Activated CD8-positive, alpha-beta memory T cell treated with anti-CD3 and anti-CD28 coated beads for 24 hours (primary cell): Measurements from ENCODE around the gene LCE2B.
"Not testable (repeated sequence)": the region's sequence is repeated elsewhere in the genome, so short reads cannot be mapped to it uniquely, and the experiment has no call there.

Source experiments
- DNase-seq: peaks from one replicate; pipeline ENCODE4 v3.0.0-alpha.2; 2020

The LCE2B gene, protein sequence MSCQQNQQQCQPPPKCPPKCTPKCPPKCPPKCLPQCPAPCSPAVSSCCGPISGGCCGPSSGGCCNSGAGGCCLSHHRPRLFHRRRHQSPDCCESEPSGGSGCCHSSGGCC

DNA sequence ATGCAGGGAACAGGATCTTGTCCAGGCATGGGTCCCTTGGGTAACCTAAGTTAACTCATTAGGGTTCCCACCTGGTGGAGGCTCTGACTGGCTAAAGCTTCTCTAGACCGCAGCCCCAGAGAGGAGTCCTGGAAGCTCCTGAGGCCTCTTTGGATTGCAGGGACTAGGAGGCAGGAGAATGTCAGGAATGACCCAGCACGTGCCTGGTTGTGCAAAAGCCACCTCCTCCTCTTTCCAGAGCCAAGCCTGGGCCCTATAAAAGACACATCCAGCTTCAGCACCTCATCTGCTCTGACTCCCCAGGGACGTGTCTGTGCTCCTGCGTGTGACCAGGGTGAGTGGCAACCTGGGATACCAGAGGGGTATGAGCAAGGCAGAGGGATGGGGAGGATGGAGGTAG, at the start of gene LCE2B:
Gene LCE2B (plus strand): TSS at position 301 of the 400 bp plus-strand sequence. CDS start 721 bp downstream, outside the sequence.
- not testable (repeated sequence) for DNase-seq

GRCh38 chr1:152640351-152640750, 45.6 kb upstream of the LCE2B start:
- DNase-seq: no peak

DNA sequence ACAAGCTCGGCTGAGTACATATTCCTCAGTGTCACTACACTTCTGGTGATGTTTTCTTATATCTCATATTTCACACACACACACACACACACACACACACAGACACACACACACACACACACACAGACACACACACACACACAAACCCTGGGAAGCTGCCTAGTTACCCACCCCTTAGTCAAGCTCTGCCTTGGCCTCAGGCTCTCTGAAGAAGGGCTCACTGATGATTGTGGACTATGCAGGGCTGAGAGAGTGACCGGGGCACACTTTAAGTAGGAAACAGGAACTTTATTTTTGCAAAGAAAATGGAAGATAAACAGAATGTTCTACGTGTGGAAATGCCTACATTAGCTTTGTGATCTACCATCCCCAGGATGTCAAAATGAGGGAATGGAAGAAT, 42.0 kb upstream of the LCE2B start:
- DNase-seq: no peak

- no peak for DNase-seq
Measured at GRCh38 chr1:152645146-152645545, 40.8 kb upstream of the LCE2B start.

DNA sequence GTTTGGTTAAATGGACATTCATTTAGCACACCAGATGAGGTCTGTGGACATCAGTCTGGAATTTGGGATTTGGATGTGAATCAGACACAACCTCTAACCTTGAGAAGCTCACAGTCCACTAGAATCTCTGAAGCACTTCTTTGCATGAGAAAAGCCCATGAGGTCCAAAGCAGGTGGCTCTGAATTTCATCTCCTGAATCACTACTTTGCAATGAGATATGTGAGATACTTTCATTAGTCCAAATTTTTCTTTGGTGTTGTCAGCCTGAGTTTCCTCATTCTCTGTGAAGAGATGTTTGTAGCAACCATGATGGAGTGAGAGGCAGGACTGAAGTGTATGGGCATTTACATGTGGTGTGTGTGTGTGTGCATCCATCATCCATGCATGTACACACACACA, 39.3 kb upstream of the LCE2B start:
- DNase-seq: no peak

DNA sequence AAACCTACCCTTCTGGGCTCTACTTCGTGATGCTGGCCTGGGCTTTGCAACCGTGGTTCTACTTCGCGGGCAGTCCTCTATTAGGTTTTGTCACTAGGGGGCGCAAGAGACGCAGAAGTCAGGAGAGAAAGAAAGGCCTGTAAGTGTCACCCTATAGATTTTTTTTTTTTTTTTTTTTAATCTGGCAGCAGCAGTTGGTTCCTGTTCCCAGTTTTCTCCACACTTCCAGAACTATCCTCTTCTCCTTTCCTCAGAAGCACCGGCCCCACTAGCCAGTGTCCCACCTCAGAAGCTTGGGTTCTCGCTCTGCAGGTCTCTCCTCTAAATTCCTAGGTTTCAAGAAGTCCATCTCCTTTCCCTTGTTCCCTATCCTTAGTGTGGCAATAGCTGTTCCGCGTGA, 31.8 kb upstream of the LCE2B start:
- peak; percentile 67 for DNase-seq

DNA sequence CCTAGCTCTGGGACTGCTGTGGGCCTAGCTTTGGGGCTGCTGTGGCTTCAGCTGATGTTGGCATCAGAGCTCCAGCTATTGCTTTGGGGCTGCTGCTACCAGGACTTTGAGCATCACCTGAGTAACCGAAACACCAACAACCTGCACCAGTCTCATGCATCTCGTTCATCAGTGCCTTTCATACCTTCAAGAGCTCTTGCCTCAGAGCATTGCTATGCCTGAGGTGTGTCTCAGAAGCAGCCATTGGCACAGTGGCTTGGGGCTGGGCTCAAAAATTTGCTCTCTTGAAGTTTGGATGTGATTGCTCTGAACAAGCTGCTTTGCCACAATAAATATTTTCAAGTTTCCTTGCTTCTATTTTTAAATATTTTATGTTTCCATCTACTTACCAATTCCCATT, 29.5 kb upstream of the LCE2B start:
- no peak for DNase-seq

- DNase-seq: no peak
Measured at GRCh38 chr1:152657677-152658076, 28.2 kb upstream of the LCE2B start.

- no peak for DNase-seq
Measured at GRCh38 chr1:152658649-152659048, 27.3 kb upstream of the LCE2B start.

GRCh38 chr1:152663098-152663497, 22.8 kb upstream of the LCE2B start, which contains the start of gene LCE2D:
TSS of gene LCE2D (plus strand) at chr1:152663380. CDS start at chr1:152664106, 726 bp downstream.
- no peak for DNase-seq

GRCh38 chr1:152666171-152666570, 19.8 kb upstream of the LCE2B start:
- DNase-seq: not testable (repeated sequence)

DNA sequence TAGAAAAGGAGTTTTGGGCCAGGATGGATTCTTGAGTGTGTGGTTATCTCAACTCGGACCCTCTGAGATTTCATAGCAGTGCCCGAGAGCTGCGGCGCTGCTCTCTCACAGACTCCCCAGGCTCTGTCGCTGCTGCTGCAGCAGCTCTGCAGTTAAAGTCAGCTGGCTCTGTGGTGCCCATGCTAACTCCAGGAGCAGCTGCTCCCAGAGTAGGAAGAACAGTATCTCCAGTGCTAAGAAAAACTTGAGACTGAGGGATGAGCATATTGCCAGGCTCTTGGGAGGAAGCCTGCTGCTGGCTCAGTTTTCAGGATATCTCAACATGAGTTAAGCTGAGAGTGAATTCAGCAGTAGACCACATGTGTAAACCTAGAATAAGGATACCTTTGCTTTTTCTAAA, 18.3 kb upstream of the LCE2B start:
- no peak for DNase-seq

- DNase-seq: no peak
Measured at GRCh38 chr1:152673016-152673415, 12.9 kb upstream of the LCE2B start.

GRCh38 chr1:152674983-152675382, 10.9 kb upstream of the LCE2B start, which contains the start of gene LCE2C:
TSS of gene LCE2C (plus strand) at chr1:152675279. CDS start at chr1:152676016, 737 bp downstream.
- DNase-seq: not testable (repeated sequence)

DNA sequence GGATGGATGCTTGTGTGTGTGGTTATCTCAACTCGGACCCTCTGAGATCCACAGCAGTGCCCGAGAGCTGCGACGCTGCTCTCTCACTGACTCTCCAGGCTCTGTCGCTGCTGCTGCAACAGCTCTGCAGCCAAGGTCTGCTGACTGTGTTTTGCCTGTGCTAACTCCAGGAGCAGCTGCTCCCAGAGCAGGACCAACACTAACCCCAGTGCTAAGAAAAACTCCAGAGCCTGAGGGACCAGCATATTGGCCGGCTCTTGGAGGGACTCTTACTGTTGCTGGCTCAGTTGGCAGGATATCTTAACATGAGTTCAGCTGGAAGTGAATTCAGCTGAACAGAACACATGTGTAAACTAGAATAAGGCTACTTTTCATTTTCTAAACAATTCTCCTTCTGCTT, 6.5 kb upstream of the LCE2B start:
- DNase-seq: no peak

DNA sequence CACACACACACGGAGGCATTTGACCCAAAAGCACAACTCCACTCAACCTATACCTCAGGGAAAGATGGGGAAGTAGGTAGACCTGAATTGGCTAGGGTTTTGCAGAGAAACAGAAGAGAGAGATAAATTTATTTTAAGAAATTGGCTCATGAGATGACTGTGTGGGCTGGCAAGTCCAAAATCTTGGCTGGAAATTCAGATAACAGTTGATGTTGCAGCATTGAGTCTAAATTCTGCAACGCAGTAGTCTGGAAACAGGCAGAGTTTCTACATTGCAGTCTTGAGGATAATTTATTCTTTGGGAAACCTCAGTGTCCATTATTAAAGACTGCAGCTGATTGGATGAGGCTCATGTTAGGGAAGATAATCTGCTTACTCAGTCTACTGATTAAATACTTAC, 4.3 kb upstream of the LCE2B start:
- no peak for DNase-seq

DNA sequence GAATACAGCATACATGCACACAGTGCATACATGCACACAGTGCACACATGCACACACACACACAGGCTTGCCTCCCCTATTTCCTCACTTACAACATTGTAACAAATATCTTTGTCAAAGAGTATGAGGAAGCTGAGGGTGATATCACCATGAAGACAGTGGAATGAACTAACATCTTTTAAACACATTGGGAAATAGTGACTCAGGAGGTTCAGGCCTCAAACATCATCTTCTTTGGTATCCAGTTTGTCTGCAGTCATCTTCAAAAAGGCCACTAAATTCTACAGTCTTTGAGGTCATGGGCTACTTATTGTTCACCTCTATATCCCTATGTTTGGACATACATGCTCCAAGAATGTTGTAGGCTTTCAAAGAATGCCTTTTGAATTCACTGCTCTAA, 2.1 kb upstream of the LCE2B start:
- no peak for DNase-seq

DNA sequence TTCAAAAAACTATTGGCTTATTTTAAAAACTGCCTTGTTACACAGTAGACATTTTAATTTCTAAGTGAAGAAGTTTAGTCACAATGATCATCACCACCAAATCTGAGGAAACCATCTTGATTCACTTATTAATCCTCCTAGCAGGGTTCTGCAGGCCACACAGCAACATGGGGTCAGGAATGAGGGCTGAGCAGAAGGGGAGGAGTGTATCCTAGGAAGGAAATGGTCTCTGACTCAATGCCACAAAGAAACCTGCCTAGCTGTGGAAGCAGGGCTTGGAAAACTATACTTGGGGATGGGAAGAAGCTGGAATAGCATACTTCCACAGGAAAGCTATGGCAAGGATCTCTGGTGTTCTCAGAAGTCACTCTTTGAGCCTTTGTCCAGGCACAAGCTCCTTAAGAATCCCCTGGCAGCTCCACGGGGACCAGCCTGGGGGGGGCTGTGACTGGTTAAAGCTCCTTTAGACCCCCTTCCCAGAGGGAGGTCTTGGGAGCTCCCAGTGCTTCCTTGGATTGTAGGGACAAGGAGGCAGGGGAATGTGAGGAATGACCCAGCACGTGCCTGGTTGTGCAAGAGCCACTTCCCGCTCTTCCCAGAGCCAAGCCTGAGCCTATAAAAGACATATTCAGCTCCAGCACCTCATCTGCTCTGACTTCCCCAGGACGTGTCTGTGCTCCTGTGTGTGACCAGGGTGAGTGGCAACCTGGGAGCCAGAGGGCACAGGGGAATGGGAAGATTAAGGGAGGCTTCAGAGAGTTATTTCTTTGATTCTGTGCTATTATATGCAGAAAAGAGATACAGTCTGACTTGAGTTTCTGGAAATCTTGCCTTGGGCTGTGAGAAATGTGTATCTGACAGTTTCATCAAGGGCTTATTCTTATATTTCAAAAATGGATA, 12.0 kb downstream of the LCE2B start, which contains the start of gene LCE2A:
Gene LCE2A (plus strand): TSS at position 645 of the 900 bp plus-strand sequence. CDS start 557 bp downstream, outside the sequence.
- no peak for DNase-seq

DNA sequence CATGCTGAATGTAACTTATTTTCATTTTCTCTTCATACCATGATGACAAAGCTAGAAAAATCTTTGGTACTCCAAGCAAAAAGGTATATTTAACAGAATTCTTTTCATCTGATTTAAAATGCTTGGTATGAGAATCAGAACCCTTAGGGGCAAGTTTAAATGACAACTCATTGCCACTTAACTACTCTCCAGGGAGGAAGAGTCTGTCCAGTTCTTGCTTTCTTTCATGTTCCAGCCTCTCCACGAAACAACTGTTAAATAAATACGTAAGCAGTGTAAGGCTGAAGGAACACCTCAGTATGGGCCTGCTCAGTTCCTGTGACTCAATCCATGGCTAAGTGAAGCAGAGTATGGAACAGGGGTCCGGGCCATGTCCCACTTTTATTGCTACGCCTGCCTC, 13.8 kb downstream of the LCE2B start:
- no peak for DNase-seq

- no peak for DNase-seq
Measured at GRCh38 chr1:152707860-152708259, 21.9 kb downstream of the LCE2B start, which contains the start of gene LCE4A. TSS of gene LCE4A (plus strand) at chr1:152708160. CDS start at chr1:152709076, 916 bp downstream.

DNA sequence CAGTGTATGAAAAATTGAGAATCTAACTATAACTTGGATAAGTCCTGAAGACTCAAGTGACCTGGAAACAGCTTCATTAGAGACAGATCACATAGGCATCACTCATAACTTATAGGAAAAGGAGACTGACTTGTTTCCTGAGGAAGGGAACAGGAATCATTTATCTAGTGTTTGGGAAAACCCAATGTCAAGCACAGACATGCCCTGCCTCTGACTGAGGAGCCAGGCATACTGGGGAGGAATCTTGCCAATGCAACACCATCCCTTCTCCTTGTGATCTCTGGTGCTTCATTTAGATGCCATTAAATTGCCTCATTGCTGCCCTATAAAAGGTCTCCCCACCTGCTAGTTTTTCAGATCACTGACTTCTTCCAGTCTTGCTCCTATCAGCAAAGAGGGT, 32.3 kb downstream of the LCE2B start:
- DNase-seq: no peak

DNA sequence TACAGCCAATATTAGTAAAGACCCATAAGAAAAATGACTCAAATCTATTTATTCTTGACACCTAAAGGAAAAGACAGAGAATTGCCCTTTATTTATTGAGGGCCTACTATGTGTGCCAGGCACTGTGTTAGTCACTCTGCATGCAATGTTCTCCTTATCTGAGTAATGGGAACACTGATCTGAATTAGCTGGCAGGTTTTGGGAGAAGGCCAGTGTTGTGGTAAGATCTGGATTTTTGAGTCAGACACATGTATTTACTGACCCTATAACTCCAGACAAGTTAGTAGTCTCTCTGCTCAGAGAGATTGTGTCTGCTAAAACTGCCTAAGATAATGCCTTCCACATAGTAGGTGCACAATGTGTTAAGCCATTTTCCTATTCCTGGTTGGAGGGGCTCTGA, 39.3 kb downstream of the LCE2B start:
- DNase-seq: no peak

- no peak for DNase-seq
Measured at GRCh38 chr1:152728986-152729385, 43.1 kb downstream of the LCE2B start.

GRCh38 chr1:152735648-152736047, 49.7 kb downstream of the LCE2B start:
- no peak for DNase-seq
